HepG2 (cell line): ENCODE data around the gene SCUBE1. TPM values are rescaled to one million over a fixed set of nuclear protein-coding genes. Genes with fewer than 3 reads are reported as not detected.

Source experiments
- ATAC-seq: fragments of 200-7000 bp; cut with Tn5 transposase; 3 replicates; pipeline ENCODE4 v1.9.1; 2020; ENCODE audit warnings: mild to moderate bottlenecking, moderate library complexity
- BruUV-seq: library from RNA; stranded (reverse); fragments of 400-500 nt; replicated peaks from 2 replicates; lab custom pipeline; 2021; lab: Mats Ljungman, UMichigan
- CTCF ChIA-PET: fragments of 300-600 bp; formaldehyde crosslinking; extraction: SDS; loops from one replicate; lab custom pipeline; 2021; ENCODE audit warnings: low total read pairs, inconsistent platforms, low intra/inter-chr PET ratio; lab: Yijun Ruan, JAX
- POLR2A ChIA-PET: fragments of 350-600 bp; sonication (Branson Sonifier 250); formaldehyde crosslinking; loops from one replicate; lab custom pipeline; 2020; ENCODE audit warnings: antibody characterized with exemption, inconsistent platforms; lab: Yijun Ruan, JAX
- DNase-seq: peaks from one replicate; pipeline ENCODE4 v3.0.0-alpha.2; 2015; ENCODE audit warnings: low spot score
- FAIRE-seq: peaks from 3 replicates; lab custom pipeline; 2011; peaks lifted over from hg19 to GRCh38; lab: Jason Lieb, UNC
- H2AFZ ChIP-seq: one replicate; pipeline ENCODE4 v1.6.1; 2011; ENCODE audit warnings: low read length, inconsistent platforms
- H3K27ac ChIP-seq: fragments of 300-600 bp; 3 replicates; pipeline ENCODE4 v1.8.0; 2011; ENCODE audit warnings: mixed run types, mild to moderate bottlenecking, mixed read lengths, low read length, inconsistent platforms; ENCODE audit not compliant: insufficient read depth; ENCODE audit errors: extremely low read length
- H3K27me3 ChIP-seq, 2 experiments: fragments of 200-600 bp in 1 of 2; 2 replicates in 1 of 2; 3 replicates in 1 of 2; pipeline versions ENCODE4 v1.6.0 to v1.8.0; 2011; ENCODE audit warnings: low read length in 2 of 2, mild to moderate bottlenecking in 2 of 2, moderate library complexity in 2 of 2, inconsistent platforms in 1 of 2; ENCODE audit not compliant: insufficient read depth in 2 of 2, control insufficient read depth in 1 of 2
- H3K36me3 ChIP-seq, 2 experiments: fragments of 200-600 bp in 1 of 2; replicated peaks in 1 of 2; 2 replicates in 1 of 2; 3 replicates in 1 of 2; pipeline versions ENCODE4 v1.5.1 to v1.8.0; 2011; ENCODE audit warnings: low read length in 2 of 2, inconsistent platforms in 1 of 2; ENCODE audit not compliant: insufficient read depth in 2 of 2, control insufficient read depth in 1 of 2
- H3K4me1 ChIP-seq: 2 replicates; pipeline ENCODE4 v1.5.1; 2012; ENCODE audit warnings: low read length, inconsistent platforms; ENCODE audit not compliant: insufficient read depth
- H3K4me2 ChIP-seq: 2 replicates; pipeline ENCODE4 v1.6.0; 2011; ENCODE audit warnings: low read depth, low read length, inconsistent platforms
- H3K4me3 ChIP-seq, 3 experiments: fragments of 200-600 bp in 1 of 3; sonication (generic), shearing (Covaris generic) in 1 of 3; replicated peaks in 1 of 3; 2 replicates each; pipeline ENCODE4 v1.5.1; 2011 to 2016; ENCODE audit warnings: low read length in 3 of 3, inconsistent platforms in 2 of 3, low read depth in 2 of 3, mild to moderate bottlenecking in 2 of 3, control low read depth in 1 of 3, mixed read lengths in 1 of 3; ENCODE audit not compliant: insufficient read depth in 1 of 3
- H3K79me2 ChIP-seq: one replicate; pipeline ENCODE4 v1.6.1; 2011; ENCODE audit warnings: low read length, inconsistent platforms; ENCODE audit not compliant: insufficient read depth
- H3K9ac ChIP-seq: 2 replicates; pipeline ENCODE4 v1.6.0; 2011; ENCODE audit warnings: mild to moderate bottlenecking, low read depth, low read length, inconsistent platforms; ENCODE audit not compliant: insufficient read depth
- H3K9me3 ChIP-seq: 2 replicates; pipeline ENCODE4 v1.5.1; 2012; ENCODE audit warnings: mild to moderate bottlenecking, low read length
- H4K20me1 ChIP-seq: 2 replicates; pipeline ENCODE4 v1.6.0; 2011; ENCODE audit warnings: inconsistent platforms, mild to moderate bottlenecking, low read length, moderate library complexity; ENCODE audit not compliant: insufficient read depth
- BRD4 ChIP-seq: sonication (generic); formaldehyde crosslinking; IDR thresholded peaks from 2 replicates; pipeline ENCODE4 v1.4.0; 2020; ENCODE audit warnings: missing genetic modification reagents
- DMAP1 ChIP-seq: IDR thresholded peaks from 2 replicates; pipeline ENCODE4 v1.6.1; 2016
- HOXD1 ChIP-seq: sonication (generic); formaldehyde crosslinking; IDR thresholded peaks from 2 replicates; pipeline ENCODE4 v1.5.0; 2020; ENCODE audit warnings: missing genetic modification reagents
- ZBTB33 ChIP-seq: sonication (generic); formaldehyde crosslinking; IDR thresholded peaks from 2 replicates; pipeline ENCODE4 v1.4.0; 2020; ENCODE audit warnings: missing genetic modification reagents
- ZNF678 ChIP-seq: sonication (generic); formaldehyde crosslinking; IDR thresholded peaks from 2 replicates; pipeline ENCODE4 v1.4.0; 2020; ENCODE audit warnings: mild to moderate bottlenecking, missing genetic modification reagents
- ZNF761 ChIP-seq: sonication (generic); formaldehyde crosslinking; conservative IDR thresholded peaks from 2 replicates; pipeline ENCODE4 v1.4.0; 2020; ENCODE audit warnings: mild to moderate bottlenecking, missing genetic modification reagents
- WGBS: methylation state at CpG from one replicate; pipeline ENCODE4 v1.1.6; 2017; ENCODE audit warnings: low lambda C conversion rate; 5-methylcytosine and 5-hydroxymethylcytosine counted together
- in situ Hi-C: cut with HindIII; loops from 2 replicates; pipeline ENCODE4 v1.10.0; 2017; ENCODE audit warnings: low pct_unique_long_range_greater_than_20kb; ENCODE audit not compliant: extremely low pct_ligation_motif_present
- intact Hi-C: fragments of 100-400 bp; cut with micrococcal nuclease; formaldehyde crosslinking; loops from one replicate; pipeline ENCODE4 v1.10.0; 2022; ENCODE audit not compliant: unreplicated experiment
- polyA plus RNA-seq, 8 experiments: library from polyadenylated mRNA; depleted of rRNA in 3 of 8; stranded (reverse) in 7 of 8; unstranded in 1 of 8; fragments of >200 nt; fragmentation: Illumina TruSeq in 4 of 8; extraction: Trizol in 4 of 8; gene quantifications; 2 replicates each; pipeline versions ENCODE4 v1.2.1 to v1.2.3, GENCODE V29; 2011 to 2016; ENCODE audit warnings: low read depth in 4 of 8, missing spikeins in 1 of 8, mixed read lengths in 1 of 8; ENCODE audit not compliant: insufficient read depth in 1 of 8
- total RNA-seq, 5 experiments: library from RNA; depleted of rRNA; stranded (reverse); fragments of >200 nt; fragmentation: Illumina TruSeq; extraction: Trizol; gene quantifications; 2 replicates each; pipeline ENCODE4 v1.2.3, GENCODE V29; 2016; ENCODE audit warnings: low read depth in 1 of 5

The SCUBE1 gene
- total and polyA plus RNA-seq, 2 of the 13 experiments (the other 11 are each of a cell fraction or from before 2014, with no cell fraction given) = under 0.01 to 0.05 TPM

- H2AFZ ChIP-seq = no peak overlapping the region
- ATAC-seq (no peak), FAIRE-seq (no peak), DNase-seq (no peak)
- no peaks in the 10 kb centered on the region for H3K9me3 ChIP-seq
- no peaks in the 10 kb centered on the region for H3K36me3 ChIP-seq
- no TSS peak for BruUV-seq
- TF ChIP-seq ZNF761 = no peak
- no peak for TF ChIP-seq DMAP1 (CRISPR knock-in tag)
- no peak for TF ChIP-seq BRD4 (CRISPR knock-in tag)
- no peak for TF ChIP-seq HOXD1 (CRISPR knock-in tag)
- H3K79me2 ChIP-seq = no peaks in the 10 kb centered on the region
- H3K27ac ChIP-seq = no peak overlapping the region
- no peak overlapping the region; a peak in 1 of 6 replicates for H3K4me3 ChIP-seq
- H4K20me1 ChIP-seq = no peaks in the 10 kb centered on the region
- CTCF ChIA-PET = no interaction called here
- in situ Hi-C loops = no loop called here
- H3K4me2 ChIP-seq = peak overlapping the region; percentile 27; the same call in 1 of the 2 replicates
- peaks cover 7 to 68% of the 10 kb centered on the region in 2 experiments for H3K27me3 ChIP-seq
- intact Hi-C loops = no loop called here
- POLR2A ChIA-PET = no interaction called here
- H3K9ac ChIP-seq = no peak overlapping the region
- 24% methylated on average over 11 of the region's 13 CpGs for WGBS
- peaks cover 16% of the 10 kb centered on the region for H3K4me1 ChIP-seq
Measured at GRCh38 chr22:43202756-43203410, 140.3 kb downstream of the SCUBE1 start.

GRCh38 chr22:43202326-43202725 lies 140.8 kb downstream of the SCUBE1 start:
- Histone ChIP-seq H3K4me2 (0 out of 2 replicates have a peak overlapping the region, but pooled peaks have one; percentile 27), H3K36me3 (no peaks in the 10 kb centered on the region), H3K9ac (no peak overlapping the region), H3K27ac (no peak overlapping the region), H3K4me1 (peaks cover 16% of the 10 kb centered on the region), H4K20me1 (no peaks in the 10 kb centered on the region), H3K79me2 (no peaks in the 10 kb centered on the region), H2AFZ (no peak overlapping the region), H3K9me3 (no peaks in the 10 kb centered on the region), H3K4me3 (no peak overlapping the region), H3K27me3 (peaks cover 6 to 68% of the 10 kb centered on the region in 2 experiments)
- TF ChIP-seq ZBTB33 (CRISPR knock-in tag) = peak; percentile 2; the same call in 1 of the 2 replicates
- TF ChIP-seq ZNF678 = no peak
- FAIRE-seq (no peak), DNase-seq (no peak), ATAC-seq (no peak)
- POLR2A ChIA-PET = no interaction called here
- CTCF ChIA-PET = no interaction called here
- BruUV-seq = no TSS peak
- intact Hi-C loops (no loop called here), in situ Hi-C loops (no loop called here)
- WGBS = 49% methylated on average over 8 of the region's 10 CpGs
